GM18517 (cell line): ENCODE data around the gene NEDD9.

ENCODE experiments used
- ATAC-seq: cut with Tn5 transposase; IDR thresholded peaks from one replicate; pipeline ENCODE4 v1.9.1; 2021; ENCODE audit warnings: mild to moderate bottlenecking, moderate library complexity; ENCODE audit not compliant: unreplicated experiment

NEDD9 gene

DNA sequence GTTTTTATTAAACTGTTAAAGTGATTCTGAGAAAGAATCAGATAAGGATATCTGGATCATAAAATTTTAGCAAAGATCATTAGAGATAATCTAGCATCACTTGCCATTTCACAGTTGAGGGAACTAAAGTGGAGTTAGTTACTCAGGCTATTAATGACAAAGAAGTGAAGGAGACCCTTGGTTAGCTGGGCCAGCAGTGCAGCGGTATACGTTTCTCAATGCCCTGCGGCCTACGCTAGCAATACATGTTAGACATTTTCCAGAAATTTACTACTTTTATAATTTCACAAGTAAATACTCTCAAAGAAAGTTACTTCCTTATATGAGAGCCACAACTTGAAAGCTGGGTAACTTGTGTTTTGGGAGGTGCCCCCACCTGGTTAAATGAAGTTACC is 28.5 kb downstream of the NEDD9 start:
- ATAC-seq: no peak

DNA sequence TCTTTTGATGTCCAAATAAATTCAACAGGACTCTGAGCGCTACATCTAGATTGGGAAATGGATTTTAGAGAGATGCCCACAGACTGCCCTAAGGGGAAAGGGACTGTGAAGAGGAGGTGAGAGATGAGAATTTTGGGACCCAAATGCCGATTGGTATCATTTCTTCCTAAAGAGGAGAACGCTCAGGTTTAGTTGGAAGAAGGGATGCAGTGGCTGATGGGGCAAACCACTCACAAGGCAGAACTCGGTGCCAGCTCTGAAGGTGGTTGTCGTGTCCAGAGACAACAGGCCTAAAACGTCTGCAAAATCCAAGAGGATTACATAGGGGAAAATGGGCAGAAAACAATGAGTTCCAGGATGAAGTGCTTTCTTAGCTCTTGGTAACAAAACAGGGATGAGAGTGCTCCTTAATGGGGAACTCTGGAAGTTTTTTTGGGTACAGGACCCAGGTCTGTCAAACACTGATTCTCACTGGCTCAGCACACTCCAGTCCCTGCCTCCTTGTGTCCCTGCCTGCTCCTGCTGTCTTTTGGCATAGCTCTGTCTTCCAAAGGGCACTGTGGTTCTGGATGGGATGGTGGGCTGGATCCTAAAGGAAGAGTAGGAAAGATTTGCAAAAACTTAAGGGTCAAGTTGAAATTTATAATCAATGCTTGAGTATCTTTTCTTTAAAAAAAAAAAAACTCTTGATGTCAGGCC is 29.0 kb downstream of the NEDD9 start:
- ATAC-seq: no peak

- no peak for ATAC-seq
These were observed 29.8 kb downstream of the NEDD9 start for GRCh38 chr6:11202513-11203305.

- no peak for ATAC-seq
These were observed 30.5 kb downstream of the NEDD9 start for GRCh38 chr6:11201772-11202512.

DNA sequence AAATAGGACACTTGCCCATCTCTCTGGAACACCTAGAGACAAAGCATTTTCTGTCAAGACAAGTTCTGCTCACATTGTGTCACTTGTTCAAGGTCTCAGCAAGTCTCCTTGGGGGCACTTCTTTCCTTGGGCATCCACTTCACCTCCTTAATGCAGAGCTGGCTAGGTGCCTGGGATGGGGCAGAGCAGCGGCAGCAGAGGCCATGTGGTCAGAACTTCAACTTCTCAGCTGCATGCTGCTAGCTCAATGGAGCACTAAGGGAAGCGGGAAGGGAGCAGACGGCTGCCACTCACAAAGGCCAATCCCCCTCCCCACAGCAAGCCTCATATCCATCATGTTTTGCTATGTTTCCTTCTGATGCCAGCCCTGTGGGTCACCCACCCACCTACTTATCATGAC is 31.5 kb downstream of the NEDD9 start:
- ATAC-seq: no peak

- ATAC-seq: no peak
These were observed 32.1 kb downstream of the NEDD9 start for GRCh38 chr6:11200356-11200755.

DNA sequence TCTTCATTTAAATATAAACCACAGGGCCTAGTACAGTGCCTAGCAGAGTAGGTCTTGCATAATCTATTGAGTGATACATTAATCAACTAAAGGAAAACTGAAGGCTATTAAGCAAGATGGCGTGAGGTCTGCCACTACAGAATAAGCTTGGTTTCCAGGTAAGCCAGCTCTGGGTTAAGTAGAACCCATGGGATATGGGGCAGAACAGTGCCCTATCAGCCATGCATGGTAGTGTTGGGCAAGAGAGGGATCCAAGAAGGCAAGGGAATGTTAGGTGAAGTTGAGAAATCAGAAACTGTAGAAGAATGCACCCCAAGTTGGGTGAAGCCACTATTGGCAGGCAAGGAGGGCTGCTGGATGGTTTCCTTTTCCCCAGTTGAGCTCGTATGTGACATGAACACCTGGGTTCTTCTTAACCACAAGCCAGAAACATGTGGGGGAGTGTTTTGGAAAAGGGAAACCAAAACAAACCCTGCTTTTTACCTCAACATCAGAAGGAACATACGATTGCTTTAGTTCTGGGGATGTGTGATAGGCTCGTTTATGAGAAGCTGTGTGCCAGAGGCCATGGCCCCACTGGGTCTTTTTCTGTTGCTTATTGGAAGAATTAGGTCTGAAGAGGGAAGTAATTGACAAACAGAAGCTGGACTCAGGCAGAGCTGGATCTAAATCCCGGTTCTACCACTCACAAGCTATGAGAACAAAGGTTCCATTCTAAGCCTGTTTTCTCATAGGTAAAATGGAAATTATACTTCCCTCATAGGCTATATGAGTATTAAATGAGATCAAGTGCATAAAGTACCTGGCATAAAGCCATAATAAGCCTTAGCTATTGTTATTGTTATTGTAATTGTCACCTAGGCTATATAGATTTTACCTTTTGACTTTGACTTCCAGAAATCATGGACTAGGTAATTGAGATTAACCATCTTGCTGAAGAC is 33.5 kb downstream of the NEDD9 start:
- no peak for ATAC-seq

DNA sequence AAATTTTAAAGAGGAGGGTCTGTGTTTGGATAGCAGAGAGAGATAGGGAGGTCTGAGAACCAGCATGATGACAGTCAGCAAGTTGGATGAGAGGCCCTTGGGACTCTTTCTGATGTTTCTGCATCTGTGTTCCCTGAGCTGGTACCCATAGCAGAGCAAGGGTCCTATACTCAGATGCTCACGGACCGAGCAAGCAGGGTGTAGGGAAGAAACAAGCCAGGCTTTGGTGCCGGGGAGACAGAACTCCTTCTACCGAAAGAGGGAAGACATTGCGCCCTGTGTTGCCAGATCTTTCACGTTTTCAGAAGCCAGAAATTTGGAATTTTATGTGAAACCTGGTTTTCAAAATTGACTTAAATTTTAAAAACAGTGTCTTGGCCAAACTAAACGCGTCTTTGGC is 34.6 kb downstream of the NEDD9 start:
- no peak for ATAC-seq

GRCh38 chr6:11197175-11197536 is 35.3 kb downstream of the NEDD9 start:
- ATAC-seq: no peak

DNA sequence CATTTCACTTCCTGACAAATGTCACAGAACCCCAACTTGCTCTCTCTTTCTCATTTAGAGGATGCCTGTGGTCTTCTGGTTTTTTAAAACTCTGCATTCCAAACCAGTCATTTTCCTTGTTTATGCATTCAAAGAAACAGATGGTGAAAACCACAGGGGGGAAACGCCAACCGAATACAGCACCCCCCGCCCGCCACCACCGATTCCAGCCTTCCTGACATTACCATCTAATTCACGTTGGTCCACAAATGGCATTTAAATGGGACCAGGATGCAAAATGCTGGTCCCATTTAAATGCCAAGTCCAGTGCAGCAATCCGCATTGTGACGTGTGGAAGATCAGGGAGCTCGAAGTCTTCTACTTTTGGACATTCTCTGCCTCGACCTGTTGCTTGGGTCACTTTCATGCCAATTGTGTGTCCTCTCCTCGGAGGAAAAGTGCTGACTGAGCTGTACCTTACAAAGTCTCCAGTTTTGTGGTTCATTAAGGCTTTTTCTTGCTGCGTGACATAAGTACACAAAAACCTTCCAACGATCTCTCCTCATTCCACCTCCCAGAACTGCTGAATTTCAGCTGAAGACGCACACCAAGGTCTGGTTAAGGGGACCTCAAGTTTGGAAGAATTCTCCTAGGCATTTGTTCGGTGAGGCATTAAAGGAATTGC is 35.8 kb downstream of the NEDD9 start:
- ATAC-seq: no peak

DNA sequence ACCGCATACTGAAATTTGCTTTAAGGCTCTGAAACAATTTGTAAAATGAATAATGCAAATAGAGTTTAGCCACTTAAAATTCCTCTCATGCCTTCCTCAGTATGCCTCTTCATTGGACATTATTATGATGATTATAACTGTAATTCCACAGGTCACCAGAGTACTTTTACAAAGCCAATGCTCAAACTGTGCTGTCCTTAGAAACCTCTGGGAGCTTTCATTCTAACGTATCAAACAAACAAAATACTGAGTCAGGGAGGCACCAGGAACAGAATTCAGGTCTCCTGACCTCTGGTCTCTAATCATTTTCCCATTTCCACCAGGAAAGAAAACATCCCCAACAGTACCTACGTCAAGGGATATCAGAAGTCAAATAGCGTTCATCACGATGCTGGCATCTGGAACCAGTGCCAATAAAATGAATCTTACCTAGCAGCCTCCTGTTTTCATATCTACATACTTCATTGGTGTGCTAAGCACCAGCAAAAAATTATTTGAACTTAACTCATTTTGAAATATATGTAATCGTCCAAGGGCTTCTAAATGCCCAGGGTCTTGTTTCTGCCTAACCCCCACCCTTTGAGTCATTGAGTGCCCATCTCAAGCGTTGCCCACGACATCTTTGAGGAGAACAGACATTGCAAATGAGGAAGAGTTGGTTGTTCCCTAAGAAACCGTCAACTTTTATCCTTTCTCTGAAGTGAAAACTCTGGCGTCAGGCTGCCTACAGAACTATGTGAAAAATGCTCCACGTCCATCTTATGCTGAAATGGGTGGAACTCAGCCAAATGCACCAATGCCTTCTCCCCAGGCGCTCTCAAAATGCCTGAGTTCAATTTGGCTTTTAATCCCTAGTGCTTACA is 37.9 kb downstream of the NEDD9 start:
- no peak for ATAC-seq

DNA sequence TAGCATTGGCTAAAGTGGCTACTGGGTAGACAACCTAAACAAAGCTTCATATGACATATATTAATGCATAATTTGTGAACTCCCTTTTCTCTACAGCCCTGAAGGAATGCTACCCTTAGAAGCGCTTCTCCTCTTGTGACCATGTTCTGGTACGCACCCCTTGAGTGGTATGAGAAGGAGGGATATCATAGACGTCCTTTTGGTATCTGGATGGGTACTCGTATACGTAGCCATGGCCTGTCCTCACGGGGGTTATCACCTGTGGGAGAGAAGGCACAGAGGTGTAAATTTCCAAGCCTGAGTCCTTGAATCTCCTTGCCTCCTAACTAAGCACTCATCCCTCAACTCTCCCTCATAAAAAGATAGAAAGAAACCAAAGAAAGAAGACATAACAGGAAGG is 39.0 kb downstream of the NEDD9 start:
- ATAC-seq: no peak

- no peak for ATAC-seq
These were observed 40.3 kb downstream of the NEDD9 start for GRCh38 chr6:11192167-11192566.

GRCh38 chr6:11190625-11191245 is 41.7 kb downstream of the NEDD9 start:
- ATAC-seq: no peak

DNA sequence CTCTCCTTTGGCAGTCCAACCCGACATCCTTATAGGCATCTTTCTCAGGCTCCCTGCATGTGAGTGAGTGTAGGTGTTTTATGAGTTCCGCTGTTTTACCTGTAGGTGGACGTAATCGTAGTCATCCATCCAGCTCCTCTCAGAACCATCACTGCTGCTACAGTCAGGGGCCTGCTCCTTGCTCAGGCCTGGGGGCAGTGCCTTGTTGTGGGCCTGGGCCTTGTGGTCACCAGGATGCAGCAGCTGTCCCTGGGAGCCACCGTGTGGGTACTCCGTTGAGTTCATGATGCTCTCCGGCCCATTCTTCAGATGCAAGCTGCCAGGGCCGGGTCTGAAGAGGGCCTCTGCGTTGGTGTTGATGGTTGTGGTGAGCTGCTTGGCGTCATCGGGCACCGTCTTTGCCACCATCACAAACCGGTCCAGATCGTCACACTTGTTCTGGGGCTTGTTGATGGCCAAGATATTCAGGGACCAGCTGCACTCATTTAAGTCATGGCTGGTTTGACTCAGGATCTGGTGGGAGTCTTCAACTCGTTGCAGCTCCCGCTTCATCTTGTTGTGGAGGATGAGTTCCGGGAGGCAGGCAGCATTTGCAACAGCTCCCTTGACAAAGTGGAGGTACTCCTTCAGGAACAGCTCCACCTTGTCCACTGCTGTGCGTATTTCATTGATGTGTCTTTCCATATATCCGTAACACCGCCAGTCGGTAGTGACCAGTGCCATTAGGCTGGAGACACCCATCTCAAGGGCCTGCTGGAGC is 42.4 kb downstream of the NEDD9 start:
- no peak for ATAC-seq

DNA sequence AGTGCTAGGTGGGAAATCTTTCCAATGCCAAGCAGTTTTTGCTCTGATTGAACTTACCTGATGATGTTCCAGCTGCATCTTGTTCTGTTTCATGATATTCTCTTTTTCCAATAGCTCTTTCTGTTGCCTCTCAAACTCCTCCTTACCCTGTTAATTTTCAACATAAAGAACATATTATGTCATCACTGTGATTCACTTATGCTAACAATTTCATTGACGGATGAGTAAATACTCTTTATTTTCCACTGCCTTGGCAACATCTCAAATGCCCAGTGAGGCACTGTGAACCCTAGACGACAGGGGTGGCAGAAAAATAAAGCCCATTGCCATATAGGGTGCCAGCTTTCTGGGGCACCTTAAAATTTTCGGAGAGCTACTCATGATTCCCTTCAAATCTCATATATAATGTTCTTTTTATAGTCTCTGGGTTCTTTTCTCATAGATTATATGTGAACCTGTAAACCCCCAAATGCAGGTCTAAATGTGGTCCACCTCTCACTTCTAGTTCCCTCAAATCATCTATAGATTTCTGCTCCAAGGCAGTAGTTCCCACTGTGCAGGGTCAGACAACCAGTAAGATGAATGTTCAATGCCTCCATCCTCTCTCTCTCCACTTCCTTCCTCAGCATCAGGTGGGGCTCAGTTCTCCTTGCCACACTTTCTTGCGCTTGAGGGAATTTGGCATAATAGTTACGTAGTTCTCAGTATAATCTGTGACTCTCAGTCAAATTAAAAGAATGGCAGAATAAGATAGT is 44.1 kb downstream of the NEDD9 start:
- no peak for ATAC-seq

GRCh38 chr6:11187301-11187700 is 45.2 kb downstream of the NEDD9 start:
- no peak for ATAC-seq
